Ovary (tissue), 9 donors: Measurements from ENCODE around the gene GRB14. TPM values are rescaled to one million over a fixed set of nuclear protein-coding genes. Genes with fewer than 3 reads are reported as not detected.

ENCODE experiments used
- DNase-seq, 5 donors: peaks; one replicate each; pipeline ENCODE4 v3.0.0-alpha.2; 2019 to 2020
- H3K27ac ChIP-seq, 2 donors: fragments of 200-600 bp; one replicate each; pipeline versions ENCODE4 v1.5.1 to v1.8.0; 2019 to 2022
- H3K27me3 ChIP-seq: fragments of 200-600 bp; one replicate; pipeline ENCODE4 v1.8.0; 2022
- H3K36me3 ChIP-seq: fragments of 200-600 bp; sonication (generic); one replicate; pipeline ENCODE4 v1.5.1; 2019
- H3K4me1 ChIP-seq: one replicate; pipeline ENCODE4 v1.8.1; 2013; ENCODE audit warnings: mild to moderate bottlenecking, moderate library complexity; ENCODE audit not compliant: insufficient read depth
- H3K4me3 ChIP-seq: fragments of 200-600 bp; sonication (generic); one replicate; pipeline ENCODE4 v1.5.1; 2017
- H3K9me3 ChIP-seq, 2 donors: fragments of 200-600 bp in 1 of 2; sonication (generic) in 1 of 2; one replicate each; pipeline versions ENCODE4 v1.5.1 to v1.8.1; 2013 to 2019; ENCODE audit warnings: mild to moderate bottlenecking in 1 of 2, moderate library complexity in 1 of 2
- CTCF ChIP-seq, 3 donors: fragments of 450-650 bp in 2 of 3; fragments of 200-600 bp in 1 of 3; IDR thresholded peaks; one replicate each; pipeline versions ENCODE4 v1.5.1 to v1.8.0; 2016 to 2022; ENCODE audit warnings: antibody characterized with exemption in 3 of 3, mild to moderate bottlenecking in 1 of 3
- EP300 ChIP-seq: sonication (generic); formaldehyde crosslinking; IDR thresholded peaks from one replicate; pipeline ENCODE4 v1.6.1; 2017; ENCODE audit warnings: antibody characterized with exemption
- POLR2A ChIP-seq: fragments of 450-650 bp; IDR thresholded peaks from one replicate; pipeline ENCODE4 v1.6.1; 2017; ENCODE audit warnings: antibody characterized with exemption, mild to moderate bottlenecking, moderate library complexity
- WGBS, 3 donors: extraction: QIAGEN DNeasy Blood & Tissue Kit in 1 of 3; methylation state at CpG; one replicate each; pipeline versions ENCODE4 v1.1.5 to v1.1.7; 2013 to 2017; 5-methylcytosine and 5-hydroxymethylcytosine counted together
- intact Hi-C, 4 donors: fragments of 100-400 bp; cut with DNase I; formaldehyde crosslinking; loops; one replicate each; pipeline versions ENCODE4 v1.11.0 to v1.15.1; 2022 to 2023
- polyA plus RNA-seq, 2 donors: library from polyadenylated mRNA; stranded (reverse); fragments of 200-250 nt in 1 of 2; fragments of 350-450 nt in 1 of 2; fragmentation: Illumina TruSeq in 1 of 2; extraction: RNeasy Lipid Tissue Mini Kit (QIAGEN cat#74804) in 1 of 2; gene quantifications; one replicate each; pipeline ENCODE4 v1.2.3, GENCODE V29; 2013 to 2014
- total RNA-seq, 7 donors: library from RNA; depleted of rRNA in 2 of 7; stranded (reverse); fragments of >200 nt in 2 of 7; fragmentation: NEBNext Ultra II Directional in 3 of 7; extraction: Animal tissue kit (Norgen Biotek cat#: 25700) in 3 of 7; gene quantifications; one replicate each; pipeline versions ENCODE4 v1.1.0 to v1.2.4, GENCODE V29; 2016 to 2023
- donor health status: DM: no; HTN: no; CAD: no; lungs with moderate emphysema.
- donor health status: DM: no; HTN: no; CAD: no.
- donor health status: Bipolar disorder and iron deficiency.
- donor health status: DM: yes; HTN: yes; CAD: no.
- donor health status: DM: no; HTN: no; CAD: no.
- donor health status: DM: yes; HTN: yes; CAD: no.

The GRB14 gene
- total and polyA plus RNA-seq, 9 donors = 4.5 to 45.6 (median 11.8) TPM

- H3K27me3 ChIP-seq = no peaks in the 10 kb centered on the region
- DNase-seq = no peak
- no peaks in the 10 kb centered on the region for H3K9me3 ChIP-seq
- H3K4me3 ChIP-seq = no peak overlapping the region
- no peak overlapping the region for H3K27ac ChIP-seq
- no peaks in the 10 kb centered on the region for H3K4me1 ChIP-seq
- TF ChIP-seq EP300 (no peak), CTCF (IDR thresholded peaks at IDR 0.05) (no peak), POLR2A (no peak)
- H3K36me3 ChIP-seq = no peaks in the 10 kb centered on the region
- intact Hi-C loops = no loop called here
Measured at GRCh38 chr2:164655336-164655735, 34.1 kb upstream of the GRB14 start.

GRCh38 chr2:164651361-164651760 lies 30.1 kb upstream of the GRB14 start:
- TF ChIP-seq POLR2A = no peak
- TF ChIP-seq CTCF (IDR thresholded peaks at IDR 0.05) = no peak
- no peak for TF ChIP-seq EP300

GRCh38 chr2:164644036-164644700 lies 22.9 kb upstream of the GRB14 start:
- Histone ChIP-seq H3K36me3 (no peaks in the 10 kb centered on the region), H3K4me3 (no peak overlapping the region), H3K9me3 (no peaks in the 10 kb centered on the region), H3K27ac (no peak overlapping the region), H3K27me3 (no peaks in the 10 kb centered on the region), H3K4me1 (no peaks in the 10 kb centered on the region)
- intact Hi-C loops = no loop called here
- no peak for DNase-seq
- 95 to 97% (median 95%) methylated on average over 1 of the region's 1 CpG for WGBS, 3 donors
- TF ChIP-seq EP300 (no peak), POLR2A (no peak), CTCF (IDR thresholded peaks at IDR 0.05) (no peak)

More at GRCh38 chr2:164651361-164651760, 30.1 kb upstream of the GRB14 start:
- intact Hi-C loops = no loop called here
- H3K27me3 ChIP-seq = no peaks in the 10 kb centered on the region
- no peaks in the 10 kb centered on the region for H3K9me3 ChIP-seq
- no peak for DNase-seq
- no peak overlapping the region for H3K27ac ChIP-seq
- 50 to 60% (median 55%) methylated on average over 1 of the region's 1 CpG for WGBS, 3 donors
- no peaks in the 10 kb centered on the region for H3K36me3 ChIP-seq
- no peak overlapping the region for H3K4me3 ChIP-seq
- no peaks in the 10 kb centered on the region for H3K4me1 ChIP-seq

- H3K4me1 ChIP-seq = no peaks in the 10 kb centered on the region
- H3K36me3 ChIP-seq = no peaks in the 10 kb centered on the region
- H3K27me3 ChIP-seq = no peaks in the 10 kb centered on the region
- TF ChIP-seq CTCF (IDR thresholded peaks at IDR 0.05) (no peak), POLR2A (no peak), EP300 (no peak)
- intact Hi-C loops = no loop called here
- DNase-seq = no peak
- H3K27ac ChIP-seq = no peak overlapping the region
- H3K9me3 ChIP-seq = no peaks in the 10 kb centered on the region
- no peak overlapping the region for H3K4me3 ChIP-seq
- 93 to 95% (median 94%) methylated on average over 8 of the region's 8 CpGs for WGBS, 3 donors
Measured at GRCh38 chr2:164642946-164643555, 21.8 kb upstream of the GRB14 start.
